H1 (cell line): Measurements from ENCODE around the gene MARK3. TPM values are rescaled to one million over a fixed set of nuclear protein-coding genes. Genes with fewer than 3 reads are reported as not detected.

ENCODE experiments used
- CBX5 ChIP-seq: fragments of 300-800, 300-1000 bp; sonication (generic); IDR thresholded peaks from 2 replicates; pipeline ENCODE4 v1.7.1; 2016; ENCODE audit warnings: antibody characterized with exemption, low read length, low read depth
- CBX8 ChIP-seq: fragments of 300-800, 300-1000 bp; sonication (generic); IDR thresholded peaks from 2 replicates; pipeline ENCODE4 v1.7.1; 2016; ENCODE audit warnings: low read depth, low read length, borderline replicate concordance
- CTCF ChIP-seq, 3 experiments: IDR thresholded peaks; 1 replicate in 2 of 3; 2 replicates in 1 of 3; pipeline versions ENCODE4 v1.5.1 to v1.6.1; 2011; ENCODE audit warnings: low read length in 3 of 3, mild to moderate bottlenecking in 3 of 3, inconsistent platforms in 2 of 3, low read depth in 1 of 3, moderate library complexity in 1 of 3; ENCODE audit not compliant: insufficient read depth in 1 of 3; ENCODE audit errors: control extremely low read depth in 1 of 3
- E2F6 ChIP-seq: IDR thresholded peaks from 2 replicates; pipeline ENCODE4 v1.6.1; 2012; ENCODE audit warnings: inconsistent platforms
- HDAC2 ChIP-seq, 2 experiments: fragments of 300-600 bp in 1 of 2; sonication (generic) in 1 of 2; IDR thresholded peaks; 2 replicates each; pipeline ENCODE4 v1.6.1; 2011 to 2012; ENCODE audit warnings: low read depth in 2 of 2, low read length in 2 of 2, mild to moderate bottlenecking in 2 of 2, moderate library complexity in 2 of 2, borderline replicate concordance in 1 of 2, inconsistent platforms in 1 of 2
- KDM5A ChIP-seq: fragments of 200-600 bp; IDR thresholded peaks from 2 replicates; pipeline ENCODE4 v1.7.1; 2012; ENCODE audit warnings: mild to moderate bottlenecking, low read length, inconsistent platforms, mixed read lengths
- MAFK ChIP-seq: IDR thresholded peaks from 2 replicates; pipeline ENCODE4 v1.6.1; 2012; ENCODE audit warnings: low read depth, mild to moderate bottlenecking, improper control_type of control experiment, low read length
- MAX ChIP-seq: IDR thresholded peaks from 2 replicates; pipeline ENCODE4 v1.6.1; 2012; ENCODE audit warnings: inconsistent platforms
- NRF1 ChIP-seq: IDR thresholded peaks from 2 replicates; pipeline ENCODE4 v1.6.1; 2011; ENCODE audit warnings: mild to moderate bottlenecking, low read depth, low read length, improper control_type of control experiment
- RBBP5 ChIP-seq: IDR thresholded peaks from 2 replicates; pipeline ENCODE4 v1.7.1; 2012; ENCODE audit warnings: low read depth, mild to moderate bottlenecking, inconsistent platforms, low read length, moderate library complexity, borderline replicate concordance
- SIX5 ChIP-seq: IDR thresholded peaks from 2 replicates; pipeline ENCODE4 v1.6.1; 2011; ENCODE audit warnings: mild to moderate bottlenecking, low read depth, low read length
- SP2 ChIP-seq: IDR thresholded peaks from 2 replicates; pipeline ENCODE4 v1.6.1; 2012; ENCODE audit warnings: mild to moderate bottlenecking, low read length, inconsistent platforms
- SUZ12 ChIP-seq: fragments of 200-600 bp; sonication (generic); IDR thresholded peaks from 2 replicates; pipeline ENCODE4 v1.6.1; 2012; ENCODE audit warnings: mild to moderate bottlenecking, inconsistent platforms, low read length, moderate library complexity, mixed read lengths
- TAF7 ChIP-seq: optimal IDR thresholded peaks from 2 replicates; pipeline ENCODE3; 2011; ENCODE audit warnings: low read depth, mild to moderate bottlenecking, inconsistent platforms, low read length, moderate library complexity, borderline replicate concordance
- USF2 ChIP-seq: IDR thresholded peaks from 2 replicates; pipeline ENCODE4 v1.6.1; 2011; ENCODE audit warnings: low read length, improper control_type of control experiment
- YY1 ChIP-seq: IDR thresholded peaks from 2 replicates; pipeline ENCODE4 v1.6.1; 2011; ENCODE audit warnings: low read depth, mild to moderate bottlenecking, low read length
- ZNF274 ChIP-seq: IDR thresholded peaks from 2 replicates; pipeline ENCODE4 v1.7.0; 2012; ENCODE audit warnings: low read length, borderline replicate concordance; ENCODE audit errors: extremely low read depth
- polyA plus RNA-seq, 7 experiments: library from polyadenylated mRNA; depleted of rRNA in 3 of 7; stranded (reverse) in 5 of 7; unstranded in 2 of 7; fragments of >200 nt in 5 of 7; fragments of 200-250 nt in 2 of 7; gene quantifications; 1 replicate in 5 of 7; 2 replicates in 1 of 7; 4 replicates in 1 of 7; pipeline versions ENCODE4 v1.2.1 to v1.2.3, GENCODE V29; 2011 to 2013; ENCODE audit warnings: missing spikeins in 2 of 7, mixed read lengths in 2 of 7
- total RNA-seq: library from RNA; stranded (reverse); fragmentation: NEBNext Ultra II Directional; extraction: Animal tissue kit (Norgen Biotek cat#: 25700); gene quantifications from 2 replicates; pipeline ENCODE4 v1.2.1, GENCODE V29; 2021

Gene MARK3
- total and polyA plus RNA-seq, 2 of the 8 experiments (the other 6 are each of a cell fraction or from before 2014, with no cell fraction given): 39.4 to 76.9 TPM

- TF ChIP-seq MAX: 0 out of 2 replicates have a peak, but pooled peaks have one; percentile 34
- TF ChIP-seq SIX5: no peak
- no peak for TF ChIP-seq CBX5
- no peak for TF ChIP-seq SP2
- no peak for TF ChIP-seq TAF7
- 0 out of 4 replicates have a peak, but pooled peaks of 1 of the 2 experiments have one; percentile 41 for TF ChIP-seq HDAC2 (IDR thresholded peaks at IDR 0.05; ENCODE audit: borderline replicate concordance in 1 of 2, low read depth in 2 of 2, low read length in 2 of 2)
- no peak for TF ChIP-seq USF2
- TF ChIP-seq RBBP5: no peak
- TF ChIP-seq CTCF (IDR thresholded peaks at IDR 0.05; ENCODE audit: control extremely low read depth in 1 of 3, insufficient read depth in 1 of 3, low read depth in 1 of 3, low read length in 3 of 3): peak in 2 of 3 experiments; percentile 41 to 49; a peak in 3 of 4 replicates
- no peak for TF ChIP-seq ZNF274
- TF ChIP-seq MAFK: no peak
- TF ChIP-seq CBX8: no peak
- TF ChIP-seq E2F6: no peak
- TF ChIP-seq SUZ12: no peak
- no peak for TF ChIP-seq KDM5A
- TF ChIP-seq YY1: no peak
- TF ChIP-seq NRF1: no peak
These were observed 139.1 kb downstream of the MARK3 start (continued) for GRCh38 chr14:103524002-103524935.
